Activated CD8-positive, alpha-beta memory T cell treated with anti-CD3 and anti-CD28 coated beads, Interleukin-2, amount 50 U/mL, for 4 hours (primary cell): ENCODE data around the gene SLC37A2.

Source experiments
- DNase-seq: peaks from one replicate; pipeline ENCODE4 v3.0.0-alpha.2; 2020

Gene SLC37A2

DNA sequence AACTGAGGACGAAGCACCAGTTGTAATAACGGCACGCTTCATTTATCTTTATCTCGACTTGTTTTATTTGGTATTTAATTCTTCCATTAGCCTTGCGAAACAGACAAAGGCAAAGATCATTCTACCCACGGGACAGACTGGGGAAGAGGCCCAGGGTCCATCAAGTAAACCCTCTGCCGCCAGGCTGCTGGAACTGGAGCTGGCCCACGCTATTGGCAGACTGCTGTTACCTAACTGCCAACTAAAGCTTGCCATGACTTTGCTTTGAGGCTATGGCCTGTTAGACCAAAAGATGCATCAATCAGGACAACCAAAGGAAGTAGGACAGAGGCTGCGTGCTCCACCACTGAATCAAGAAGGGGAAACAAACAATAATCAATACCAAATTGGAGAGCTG lies 49.1 kb downstream of the SLC37A2 start:
- DNase-seq, result no peak

DNA sequence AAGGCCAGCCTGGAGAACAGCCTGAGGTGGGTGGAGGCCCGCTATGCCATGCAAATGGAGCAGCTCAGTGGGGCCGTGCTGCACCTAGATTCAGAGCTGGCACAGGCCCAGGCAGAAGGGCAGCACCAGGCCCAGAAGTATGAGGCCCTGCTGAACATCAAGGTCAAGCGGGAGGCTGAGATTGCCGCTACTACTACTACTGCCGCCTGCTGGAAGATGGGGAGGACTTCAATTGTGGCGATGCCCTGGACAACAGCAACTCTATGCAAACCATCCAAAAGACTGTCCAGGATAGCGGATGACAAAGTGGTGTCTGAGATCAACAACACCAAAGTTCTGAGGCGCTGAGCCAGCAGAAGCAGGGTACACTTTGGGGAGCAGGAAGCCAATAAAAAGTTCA lies 51.4 kb downstream of the SLC37A2 start:
- no peak for DNase-seq

DNA sequence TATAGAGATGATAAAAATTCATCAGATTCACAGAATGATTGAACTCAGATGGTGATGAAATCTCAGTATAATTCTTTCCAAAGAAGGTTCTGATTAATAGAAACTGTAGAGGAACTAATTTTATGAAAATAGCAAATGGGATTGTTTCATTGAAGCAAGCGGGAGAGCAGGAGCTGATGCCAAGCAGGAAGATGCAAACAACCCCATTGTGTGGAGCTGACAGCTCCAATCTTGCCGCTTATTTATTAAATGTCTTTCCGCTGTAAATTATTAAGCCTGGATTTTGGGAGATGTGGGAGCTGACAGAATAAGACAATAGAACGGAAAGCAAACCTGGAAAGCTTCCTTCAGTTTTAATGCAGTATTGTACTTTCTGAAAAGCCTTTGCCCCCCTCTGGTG lies 54.3 kb downstream of the SLC37A2 start:
- no peak for DNase-seq

DNA sequence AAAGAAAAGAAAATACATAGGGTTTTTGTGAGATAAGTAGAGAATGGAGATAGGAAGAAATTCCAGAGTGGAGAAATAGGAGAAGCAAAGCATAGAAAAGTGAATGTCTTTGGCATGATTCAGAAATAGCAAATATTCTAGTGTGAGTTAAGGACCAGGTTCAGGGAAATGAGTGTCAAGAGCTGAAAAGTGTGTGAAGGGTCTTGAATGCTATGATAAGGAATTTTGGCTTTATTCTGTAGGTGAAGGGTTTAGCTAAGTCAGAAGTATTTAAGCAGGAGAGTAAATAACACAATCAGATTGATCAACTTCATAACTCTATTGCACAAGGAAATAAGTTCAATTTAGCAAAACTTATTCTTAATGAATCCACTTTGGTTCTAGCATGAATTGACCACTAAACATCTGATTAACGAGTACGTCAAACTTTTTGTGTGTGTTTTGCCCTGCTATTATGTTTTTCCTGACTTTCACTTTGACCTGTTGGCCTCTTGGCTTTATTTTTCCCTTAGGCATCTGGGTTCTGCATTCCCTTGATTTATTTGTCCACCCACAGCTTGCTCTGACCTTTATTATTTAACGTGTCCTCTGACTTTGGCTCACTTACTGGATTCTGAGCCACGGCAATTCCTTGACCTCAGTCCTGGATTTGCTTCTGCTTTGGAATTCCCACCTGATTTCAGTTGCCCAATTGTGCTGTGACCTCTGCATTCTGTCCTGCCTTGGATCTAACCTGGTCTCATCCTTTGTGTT lies 60.3 kb downstream of the SLC37A2 start:
- DNase-seq, result no peak

DNA sequence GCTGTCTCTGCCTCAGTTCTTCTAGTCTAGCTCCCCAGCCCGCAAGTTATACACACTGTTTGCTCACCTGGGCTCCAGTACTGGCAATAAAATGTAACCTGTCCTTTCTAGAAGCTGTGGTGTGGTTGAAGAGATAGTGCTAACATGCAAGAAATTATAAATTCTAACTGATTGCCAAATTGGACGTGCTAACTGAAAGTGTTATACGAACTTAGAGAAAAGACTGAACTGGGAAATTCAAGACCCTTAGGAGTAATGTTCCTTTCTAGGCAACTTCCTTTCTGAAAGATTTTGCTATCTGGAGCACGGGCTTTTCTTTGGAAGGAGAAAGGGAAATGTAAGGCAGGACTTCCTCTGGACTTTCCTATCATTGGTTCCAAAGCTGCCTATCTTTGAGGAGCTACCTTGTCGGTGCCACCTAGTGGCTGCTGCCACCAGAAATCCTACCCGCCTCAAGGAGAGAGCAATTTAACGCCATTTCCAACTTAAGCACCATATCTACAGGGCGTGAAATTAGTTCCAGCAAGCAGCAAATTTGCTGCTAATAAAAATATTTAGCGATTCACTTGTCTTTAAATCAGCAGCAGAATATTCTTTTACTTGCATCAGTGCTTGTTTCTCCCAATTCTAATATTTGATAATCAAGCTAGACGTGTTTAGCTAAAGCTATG lies 61.0 kb downstream of the SLC37A2 start:
- DNase-seq, result peak; percentile 36

DNA sequence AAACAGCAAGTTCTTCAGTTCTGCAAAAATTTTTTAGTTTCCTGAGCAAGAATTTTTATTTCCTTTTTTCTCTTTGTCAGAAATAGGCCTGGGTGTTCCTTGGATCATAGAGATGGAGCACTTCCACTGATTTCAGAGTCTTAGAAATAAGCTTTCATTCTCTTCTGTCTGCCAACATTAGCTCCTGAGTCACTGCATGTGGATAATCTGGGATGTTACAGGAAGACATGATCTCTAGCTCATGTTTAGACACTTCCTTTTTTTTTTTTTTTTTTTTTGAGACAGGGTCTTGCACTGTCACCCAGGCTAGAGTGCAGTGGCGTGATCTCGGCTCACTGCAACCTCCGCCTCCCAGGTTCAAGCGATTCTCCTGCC lies 61.5 kb downstream of the SLC37A2 start:
- no peak for DNase-seq

DNA sequence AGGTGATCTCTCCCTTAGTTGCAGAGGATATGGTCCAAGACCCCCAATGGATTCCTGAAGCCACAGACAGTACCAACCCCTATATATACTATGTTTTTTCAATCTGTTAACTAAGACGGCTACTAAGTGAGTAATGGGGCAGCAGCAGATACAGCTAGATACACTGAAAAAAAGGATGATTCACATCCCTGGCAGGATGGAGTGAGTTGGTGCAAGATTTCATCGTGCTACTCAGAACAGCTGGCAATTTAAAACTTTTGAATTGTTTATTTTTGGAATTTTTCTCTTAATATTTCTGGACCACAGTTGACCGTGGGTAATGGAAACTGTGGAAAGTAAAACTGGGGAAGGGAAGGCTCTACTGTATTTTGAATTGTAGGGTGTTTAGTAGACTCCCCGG lies 65.3 kb downstream of the SLC37A2 start:
- no peak for DNase-seq

DNA sequence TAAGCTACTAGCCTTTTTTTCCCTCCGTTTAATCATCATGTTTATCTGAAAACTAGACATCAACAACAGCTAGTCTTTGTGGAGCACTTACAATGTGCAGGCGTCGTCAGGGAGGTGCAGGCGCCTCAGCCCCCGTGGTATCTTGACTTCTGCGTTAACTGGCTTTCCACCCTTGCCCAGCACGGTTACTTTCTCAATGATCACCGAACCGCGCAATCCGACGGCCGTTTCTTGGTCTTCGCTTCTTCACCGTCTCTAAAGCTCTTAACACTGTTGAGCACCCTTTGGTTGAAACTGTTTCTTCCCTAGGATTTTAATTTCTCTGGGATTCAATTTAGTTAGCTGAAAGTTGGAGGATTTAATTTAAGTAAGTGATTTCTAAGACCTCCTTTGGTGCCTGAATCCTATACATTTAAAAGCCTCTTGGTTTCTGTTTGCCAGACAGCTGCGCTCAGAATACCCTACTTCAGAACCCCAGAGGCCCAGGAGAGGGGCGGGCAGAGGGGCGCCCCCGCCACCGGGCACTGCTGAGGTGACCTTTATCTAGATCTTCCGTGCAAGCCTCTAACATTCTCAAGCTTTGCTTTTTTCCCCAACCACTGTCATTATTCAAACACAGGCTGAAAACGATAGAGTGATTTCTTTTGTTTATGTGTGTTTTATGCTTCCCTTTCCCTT lies 66.3 kb downstream of the SLC37A2 start:
- DNase-seq, result no peak

DNA sequence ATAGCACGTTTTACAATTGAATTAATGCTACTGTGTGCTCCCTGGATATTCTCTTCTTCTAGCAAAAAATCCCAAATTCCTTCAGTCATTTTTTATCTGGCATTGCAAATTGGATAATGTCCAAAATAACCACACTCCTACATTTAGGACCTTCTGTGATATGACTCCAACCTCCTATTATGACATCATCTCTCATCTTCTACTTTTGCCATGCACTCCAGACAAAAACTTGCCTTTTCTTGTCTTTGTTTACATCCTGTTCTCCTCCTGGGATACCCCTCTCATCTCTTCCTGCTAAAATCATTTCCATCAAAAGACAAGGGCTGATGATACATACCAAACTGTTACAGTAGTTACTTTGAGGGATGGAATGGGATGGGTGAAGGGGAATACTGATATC lies 69.0 kb downstream of the SLC37A2 start:
- no peak for DNase-seq

DNA sequence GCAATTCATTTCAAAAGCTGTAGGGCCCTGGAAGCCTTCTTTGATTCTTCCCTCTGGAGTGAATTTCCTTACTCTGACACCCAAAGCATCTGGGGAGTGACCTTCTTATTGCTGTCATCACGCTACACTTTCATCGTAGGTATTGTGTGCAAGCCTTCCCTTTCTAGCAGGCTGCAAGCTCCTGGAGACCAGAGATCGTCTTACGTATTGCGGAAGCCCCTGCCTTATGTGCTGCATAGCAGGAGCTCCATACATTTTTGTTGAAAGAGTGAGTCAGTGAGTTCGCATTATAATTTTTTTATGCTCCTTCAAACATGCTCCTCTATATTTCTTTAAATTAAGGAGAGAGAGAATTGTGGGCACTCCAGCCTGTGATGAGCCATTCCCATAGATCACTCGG lies 69.5 kb downstream of the SLC37A2 start:
- no peak for DNase-seq

DNA sequence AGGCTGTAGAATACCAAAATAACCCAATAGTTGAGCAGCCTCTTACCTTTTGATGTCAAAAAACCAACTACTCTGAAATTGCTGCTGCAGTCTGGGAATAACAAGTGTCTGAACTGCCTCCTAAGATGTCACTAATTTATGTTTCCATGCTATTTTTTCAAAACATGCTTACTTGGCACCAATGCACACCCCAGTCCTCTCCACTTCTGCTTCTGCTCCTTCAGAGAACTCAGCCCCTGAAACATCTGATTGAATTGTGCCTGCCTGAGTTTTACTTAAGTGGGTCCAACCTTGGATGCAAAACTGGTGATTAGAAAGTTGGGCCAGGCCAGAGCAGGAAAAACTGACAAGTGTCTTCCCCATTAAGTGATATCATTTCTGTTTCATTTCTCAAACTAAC lies 72.9 kb downstream of the SLC37A2 start:
- DNase-seq, result no peak

DNA sequence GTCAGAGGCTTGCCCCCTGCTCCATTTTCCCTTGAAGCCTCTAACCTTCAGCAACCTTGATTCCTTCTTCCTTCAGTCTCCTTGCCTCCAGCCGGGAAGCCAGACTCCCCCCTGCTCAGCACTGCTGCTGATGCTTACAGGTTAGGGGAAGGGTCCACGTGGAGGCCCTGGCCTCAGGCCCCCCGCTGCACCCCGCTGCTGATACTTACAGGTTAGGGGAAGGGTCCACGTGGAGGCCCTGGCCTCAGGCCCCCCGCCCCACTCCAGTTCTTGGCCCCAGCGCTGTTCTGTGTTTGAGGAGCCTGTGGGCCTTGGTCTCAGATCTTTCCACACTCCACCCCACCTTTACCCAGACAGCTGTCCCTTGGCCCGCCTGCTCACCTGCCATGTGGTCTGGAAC lies 75.9 kb downstream of the SLC37A2 start:
- no peak for DNase-seq

DNA sequence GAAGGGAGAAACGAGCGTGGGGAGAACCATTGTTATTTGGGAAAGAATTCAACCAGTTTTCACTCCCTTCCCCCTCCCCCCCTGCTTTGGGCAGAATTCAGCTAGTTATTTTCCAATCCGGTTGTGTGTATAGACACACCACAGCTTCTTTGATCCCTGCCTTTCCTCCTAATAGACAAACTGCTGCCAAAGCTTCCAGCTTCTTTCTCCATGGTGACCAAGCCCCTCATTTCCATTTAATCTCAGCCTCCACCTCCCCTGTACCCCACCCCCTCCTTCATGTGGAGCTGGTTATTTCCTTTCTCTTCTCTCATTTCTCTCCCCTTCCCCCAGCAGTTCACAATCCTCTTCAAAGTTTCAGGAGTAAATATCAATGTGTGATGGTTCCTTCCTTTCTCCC lies 76.7 kb downstream of the SLC37A2 start:
- no peak for DNase-seq
